ENCODE measurements around the gene LARP6.
"Not testable (repeated sequence)": the region's sequence is repeated elsewhere in the genome, so short reads cannot be mapped to it uniquely, and the experiment has no call there.

LARP6 gene

DNA sequence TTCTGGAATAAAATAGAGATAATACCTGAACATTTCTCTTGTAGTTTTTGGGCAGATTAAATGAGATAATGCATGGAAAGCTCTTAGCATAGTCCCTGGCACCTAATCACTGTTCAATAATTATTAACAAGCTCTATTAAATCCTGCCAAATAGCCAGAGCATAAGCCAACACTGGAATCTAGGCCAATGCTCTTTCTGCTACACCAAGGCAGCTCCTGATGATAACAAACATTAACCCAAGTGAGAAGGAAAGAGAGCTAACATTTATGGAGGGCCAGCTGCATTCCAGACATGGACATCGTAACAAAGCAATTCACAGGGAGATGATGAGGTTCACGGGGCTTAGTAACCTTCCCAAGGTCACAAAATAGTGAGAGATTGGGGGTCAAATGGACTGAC, 23.3 kb downstream of the LARP6 start:
- no peak for DNase-seq (ENCODE audit: low read depth in 2 of 2)

DNA sequence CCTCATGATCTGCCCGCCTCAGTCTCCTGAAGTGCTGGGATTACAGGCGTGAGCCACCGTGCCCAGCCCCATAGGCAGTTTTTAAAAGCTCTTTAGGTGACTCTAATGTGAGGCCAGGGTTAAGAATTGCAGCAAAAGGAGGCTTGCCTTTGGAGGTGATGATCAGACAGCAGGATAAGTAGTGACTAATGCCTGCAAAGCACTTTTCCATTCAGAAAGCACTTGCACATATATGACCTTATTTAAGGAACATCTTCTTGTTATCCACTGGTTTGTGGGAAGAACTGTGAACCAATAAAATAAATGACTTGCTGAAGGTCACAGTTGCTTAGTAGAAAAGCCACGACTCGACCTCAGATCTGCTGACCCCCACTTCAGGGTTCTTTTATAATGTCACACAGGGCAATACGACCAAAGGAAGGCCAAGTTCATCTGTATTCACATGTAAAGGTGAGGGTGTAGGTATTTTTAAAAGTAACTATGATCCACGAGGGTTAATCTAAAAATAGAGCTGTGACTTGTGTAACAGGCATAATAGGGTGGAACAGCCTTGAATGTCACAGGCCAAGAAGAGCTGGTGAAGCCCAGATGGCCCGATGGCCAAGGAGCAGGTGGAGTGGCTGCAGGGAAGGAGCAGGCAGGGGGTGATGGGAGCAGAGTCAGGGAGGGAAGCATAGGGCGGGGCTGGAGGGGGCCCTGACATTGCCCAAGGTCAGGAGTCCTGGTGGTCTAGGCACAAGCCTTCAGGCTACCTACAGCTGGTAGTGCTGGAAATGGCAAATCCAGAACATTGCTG, 24.4 kb downstream of the LARP6 start:
- no peak for DNase-seq (ENCODE audit: low read depth in 2 of 2)

DNA sequence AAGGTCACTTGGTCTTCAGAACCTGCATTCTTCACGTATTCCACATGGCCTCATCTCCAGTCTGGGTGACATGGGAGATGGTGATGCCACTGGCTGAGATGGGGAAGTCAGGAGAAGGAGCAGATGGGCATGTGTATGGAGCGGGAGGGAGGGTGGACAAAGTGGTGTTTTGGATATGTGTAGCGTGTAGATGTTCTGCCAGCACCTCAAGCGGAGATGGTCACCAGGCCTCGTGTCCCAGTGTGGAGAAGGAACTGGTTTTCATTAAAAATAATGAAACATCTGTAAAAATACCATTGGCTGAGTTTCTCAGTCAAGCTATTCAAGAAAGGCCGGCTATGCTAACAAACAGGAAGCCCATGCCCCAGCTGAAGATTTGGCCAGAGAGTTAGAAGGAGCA, 26.2 kb downstream of the LARP6 start:
- no peak for DNase-seq (ENCODE audit: low read depth in 2 of 2)

DNA sequence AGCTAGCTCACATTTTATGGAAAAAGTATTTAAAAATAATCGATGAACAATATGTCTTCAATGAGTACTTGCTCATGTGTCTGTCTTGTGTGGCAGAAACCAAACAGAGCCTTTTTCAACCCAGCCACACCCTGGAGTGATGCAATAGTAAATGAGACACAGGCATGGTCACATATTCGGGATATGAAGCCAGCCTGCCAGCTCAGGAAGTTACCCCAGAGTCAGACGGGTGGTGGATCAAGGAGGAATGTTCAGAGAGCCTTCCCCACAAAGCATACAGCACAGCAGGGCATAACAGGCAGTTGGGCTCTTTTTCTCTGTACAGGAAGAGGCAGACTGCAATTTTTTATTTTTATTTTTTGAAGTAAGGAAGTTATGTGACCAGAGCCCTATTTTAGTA, 27.3 kb downstream of the LARP6 start:
- DNase-seq (ENCODE audit: low read depth in 2 of 2) = no peak

DNA sequence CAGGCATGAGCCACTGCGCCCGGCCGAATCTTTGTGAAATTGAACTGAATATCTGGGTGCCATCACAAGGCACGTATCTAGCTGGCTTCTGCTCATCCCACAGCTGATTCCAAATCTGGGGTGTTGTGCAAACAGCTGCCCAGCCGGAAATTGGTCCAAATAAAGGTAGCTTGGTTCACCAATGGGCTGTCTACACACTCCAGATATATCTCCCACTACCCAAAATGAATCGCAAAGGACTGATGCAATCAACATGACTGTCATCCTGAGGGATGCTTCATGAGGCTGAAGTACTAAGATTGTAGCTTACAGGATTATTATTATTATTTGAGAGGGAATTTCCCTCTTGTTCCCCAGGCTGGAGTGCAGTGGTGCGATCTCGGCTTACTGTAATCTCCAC, 28.1 kb downstream of the LARP6 start:
- no peak for DNase-seq (ENCODE audit: low read depth in 2 of 2)

DNA sequence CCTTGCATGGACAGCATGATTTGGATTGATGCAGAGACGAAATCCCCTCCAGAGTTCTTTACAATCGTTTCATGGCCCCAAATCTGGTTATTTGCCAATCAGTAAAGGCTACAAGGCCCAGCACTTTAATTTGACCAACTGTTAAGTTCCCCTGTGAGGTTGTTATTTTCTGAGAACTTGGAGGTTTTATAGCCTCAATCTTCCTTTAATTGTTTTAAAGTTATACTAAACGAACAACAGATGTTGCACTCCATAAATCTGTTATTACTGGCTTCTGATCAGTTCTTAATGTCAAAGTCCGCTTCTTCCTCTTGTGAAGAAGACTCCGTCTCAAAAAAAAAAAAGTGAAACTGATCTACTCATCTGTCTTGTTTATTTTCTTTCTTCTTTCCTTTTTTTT, 30.8 kb downstream of the LARP6 start:
- DNase-seq (ENCODE audit: low read depth in 2 of 2) = no peak

DNA sequence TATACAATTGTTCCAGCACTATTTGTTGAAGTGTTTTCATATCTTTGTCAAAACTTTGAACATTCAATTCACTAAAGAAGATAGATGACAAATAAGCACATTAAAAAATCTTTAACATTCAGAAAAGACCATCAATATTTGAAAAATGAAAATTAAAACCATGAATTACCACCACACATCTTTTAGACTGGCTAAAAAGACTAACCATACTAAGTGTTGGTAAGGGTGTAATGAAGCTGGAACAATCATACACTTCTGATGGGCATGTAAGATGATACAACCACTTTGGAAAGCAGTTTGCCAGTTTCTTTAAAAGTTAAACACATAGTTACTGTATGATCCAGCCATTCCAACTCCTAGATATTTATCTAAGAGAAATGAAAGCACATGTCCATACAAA, 33.7 kb downstream of the LARP6 start:
- DNase-seq (ENCODE audit: low read depth in 2 of 2) = no peak

DNA sequence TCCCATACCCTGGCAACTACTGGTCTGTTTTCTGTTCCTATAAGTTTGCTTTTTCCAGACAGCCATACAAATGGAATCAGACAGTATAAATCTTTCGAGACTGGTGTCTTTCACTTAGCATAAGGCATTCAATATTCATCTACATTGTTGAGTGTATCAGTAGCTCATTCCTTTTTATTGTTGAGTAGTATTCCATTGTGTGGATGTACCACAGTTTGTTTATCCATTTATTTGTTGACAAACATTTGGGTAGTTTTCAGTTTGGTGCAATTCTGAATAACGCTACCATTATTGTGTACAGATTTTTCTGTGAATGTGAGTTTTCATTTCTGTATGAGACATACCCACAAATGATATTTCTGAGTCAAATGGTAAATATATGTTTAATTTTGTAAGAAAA, 35.4 kb downstream of the LARP6 start:
- no peak for DNase-seq (ENCODE audit: low read depth in 2 of 2)

DNA sequence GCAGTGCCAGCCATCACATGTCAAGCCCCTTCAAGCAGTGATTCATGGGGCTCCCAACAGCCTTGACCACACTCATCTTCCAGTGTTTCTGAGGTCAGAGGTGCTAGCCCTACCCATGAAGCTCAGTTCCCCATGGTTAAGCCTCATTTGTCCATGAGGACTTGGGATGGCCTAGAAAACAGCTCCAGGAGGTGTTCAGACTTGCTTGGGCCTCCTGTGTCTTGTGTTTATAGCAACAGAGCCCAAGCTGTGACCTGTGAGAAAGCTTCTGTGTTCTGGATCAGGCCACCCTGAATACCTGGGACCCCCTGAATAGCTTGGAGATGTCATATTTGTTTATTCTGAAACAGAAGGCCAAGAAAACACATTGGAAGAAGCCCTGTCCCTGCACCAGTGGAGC, 36.7 kb downstream of the LARP6 start:
- DNase-seq (ENCODE audit: low read depth in 2 of 2) = no peak

DNA sequence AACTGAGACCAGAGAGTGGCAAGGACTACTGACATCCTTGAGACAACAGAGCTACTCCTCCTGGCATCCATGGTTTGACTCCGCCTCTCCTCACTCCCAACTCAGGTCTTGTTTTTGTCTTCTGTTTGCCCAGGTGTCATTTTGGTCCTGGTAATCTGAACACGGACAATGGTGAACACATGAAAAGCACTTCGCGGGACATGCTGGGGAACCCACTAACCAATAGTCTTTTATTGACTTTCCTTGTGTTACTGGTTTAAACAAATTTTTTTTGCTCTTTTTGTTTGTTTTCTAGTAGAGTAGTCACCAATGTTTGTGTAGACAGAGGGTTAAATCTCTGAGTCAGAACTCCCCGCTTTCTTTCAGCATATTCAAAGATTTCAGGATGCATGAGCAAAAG, 38.4 kb downstream of the LARP6 start:
- DNase-seq (ENCODE audit: low read depth in 2 of 2) = no peak

DNA sequence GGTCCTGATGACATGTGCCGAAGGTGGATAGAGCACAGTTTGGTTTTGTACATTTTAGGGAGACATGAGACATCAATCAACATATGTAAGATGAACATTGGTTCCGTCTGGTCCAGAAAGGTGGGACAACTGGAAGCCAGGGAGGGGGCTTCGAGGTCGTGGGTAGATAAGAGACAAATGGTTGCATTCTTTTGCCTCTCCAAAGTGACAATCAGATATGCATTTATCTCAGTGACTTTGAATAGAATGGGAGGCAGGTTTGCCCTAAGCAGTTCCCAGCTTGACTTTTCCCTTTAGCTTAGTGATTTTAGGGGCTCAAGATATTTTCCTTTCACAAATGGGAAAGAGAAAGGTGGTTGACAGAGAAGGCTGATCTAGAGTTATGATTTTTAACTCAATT, 38.9 kb downstream of the LARP6 start:
- not testable (repeated sequence) for DNase-seq (ENCODE audit: low read depth in 2 of 2)

DNA sequence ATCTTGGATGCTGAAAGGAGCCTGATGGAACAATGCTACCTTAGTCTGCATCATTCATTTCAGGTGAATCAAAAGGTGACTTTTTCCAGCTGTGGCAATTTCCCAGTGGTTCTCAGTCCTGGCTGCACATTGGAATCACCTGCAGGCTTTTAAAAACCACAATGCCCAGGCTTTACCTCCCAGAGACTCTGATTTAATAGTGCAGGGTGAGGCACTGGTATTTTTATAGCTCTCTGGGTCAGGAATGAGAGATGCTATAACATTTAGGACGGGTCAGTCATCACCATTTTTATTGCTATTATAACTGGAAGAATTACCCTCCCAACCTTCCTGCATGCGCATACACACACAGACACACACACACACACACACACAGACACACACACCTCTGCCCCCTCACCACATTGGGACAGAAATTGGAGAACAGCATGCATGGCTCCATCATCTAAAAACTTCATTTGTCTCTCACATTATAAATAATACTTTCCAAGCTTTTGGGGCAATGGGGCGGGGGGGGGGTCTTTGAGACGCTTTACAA, 41.1 kb downstream of the LARP6 start:
- DNase-seq (ENCODE audit: low read depth in 2 of 2) = no peak

DNA sequence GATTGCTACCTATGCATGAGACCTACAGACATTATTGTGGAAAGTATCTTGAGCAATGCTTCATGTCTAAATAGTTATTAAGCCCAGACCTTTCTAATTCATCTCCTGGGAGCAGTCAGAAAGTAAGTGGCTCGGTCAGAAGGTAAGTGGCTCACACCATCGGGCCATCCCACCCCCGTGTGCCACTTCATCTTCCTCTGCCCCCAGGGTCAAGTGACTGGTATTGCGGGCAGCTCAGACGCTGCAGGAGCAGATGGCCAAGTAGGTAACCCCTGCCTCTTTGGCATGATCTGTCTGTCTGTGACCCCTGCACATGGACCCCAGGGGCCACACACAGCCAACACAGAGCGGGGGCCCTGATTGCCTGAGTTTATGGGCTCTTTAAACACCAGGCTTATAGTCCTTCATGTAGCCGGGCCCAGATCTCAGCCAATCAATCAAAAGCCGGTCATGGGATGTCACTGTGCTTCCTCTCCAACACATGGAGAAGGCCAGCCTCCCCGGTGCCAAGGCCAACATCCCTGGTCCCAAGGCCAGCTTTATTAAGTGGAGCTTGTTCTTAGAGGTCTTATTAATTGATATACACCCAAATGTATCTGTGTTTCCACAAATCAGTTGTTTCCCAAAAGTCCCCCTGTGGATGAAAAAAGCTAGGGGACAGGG, 42.9 kb downstream of the LARP6 start:
- no peak for DNase-seq (ENCODE audit: low read depth in 2 of 2)

DNA sequence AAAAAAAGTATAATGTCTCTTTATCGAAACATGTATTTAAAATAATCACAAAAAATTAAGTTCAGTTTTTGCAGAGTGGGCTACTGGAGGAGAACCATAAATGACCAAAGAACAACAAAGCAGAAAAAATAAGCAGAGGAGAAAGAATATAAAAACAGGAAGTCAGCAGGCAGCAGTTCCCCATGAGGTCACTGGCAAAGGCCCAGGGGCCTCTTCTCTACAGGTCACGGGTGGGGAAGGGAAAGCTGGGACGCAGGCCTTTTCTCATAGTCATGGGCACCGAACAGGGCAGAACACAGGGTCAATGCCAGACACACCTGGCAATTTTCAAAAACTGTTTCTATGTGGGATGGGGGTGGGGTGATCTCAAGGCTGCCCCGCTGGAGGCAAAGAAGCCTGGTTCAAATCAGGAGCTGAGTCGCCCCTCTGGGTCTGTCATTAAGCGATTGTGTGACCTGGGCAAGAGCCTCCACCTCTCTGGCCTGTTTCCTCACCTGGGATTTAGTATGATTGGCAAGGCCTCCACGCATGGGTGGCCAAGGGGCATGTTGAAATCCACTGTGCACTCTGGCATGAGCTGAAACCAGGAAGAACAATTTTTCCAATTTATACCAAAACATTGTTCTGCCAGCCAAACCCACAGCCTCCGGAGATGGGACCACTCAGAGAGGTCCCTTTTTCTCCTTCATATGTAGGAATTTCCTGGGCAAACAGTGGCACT, 46.8 kb downstream of the LARP6 start:
- DNase-seq (ENCODE audit: low read depth in 2 of 2) = no peak

DNA sequence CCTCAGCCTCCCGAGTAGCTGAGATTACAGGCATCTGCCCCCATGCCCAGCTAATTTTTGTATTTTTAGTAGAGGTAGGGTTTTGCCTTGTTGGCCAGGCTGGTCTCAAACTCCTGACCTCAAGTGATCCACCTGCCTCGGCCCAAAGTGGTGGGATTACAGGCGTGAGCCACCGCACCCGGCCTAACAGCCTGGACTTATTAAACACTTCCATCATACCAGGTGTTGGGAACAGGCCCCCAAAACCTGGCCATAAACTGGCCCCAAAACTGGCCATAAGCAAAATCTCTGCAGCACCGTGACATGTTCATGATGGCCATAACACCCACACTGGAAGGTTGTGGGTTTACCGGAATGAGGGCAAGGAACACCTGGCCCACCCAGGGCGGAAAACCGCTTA, 49.6 kb downstream of the LARP6 start:
- DNase-seq (ENCODE audit: low read depth in 2 of 2) = not testable (repeated sequence)

DNA sequence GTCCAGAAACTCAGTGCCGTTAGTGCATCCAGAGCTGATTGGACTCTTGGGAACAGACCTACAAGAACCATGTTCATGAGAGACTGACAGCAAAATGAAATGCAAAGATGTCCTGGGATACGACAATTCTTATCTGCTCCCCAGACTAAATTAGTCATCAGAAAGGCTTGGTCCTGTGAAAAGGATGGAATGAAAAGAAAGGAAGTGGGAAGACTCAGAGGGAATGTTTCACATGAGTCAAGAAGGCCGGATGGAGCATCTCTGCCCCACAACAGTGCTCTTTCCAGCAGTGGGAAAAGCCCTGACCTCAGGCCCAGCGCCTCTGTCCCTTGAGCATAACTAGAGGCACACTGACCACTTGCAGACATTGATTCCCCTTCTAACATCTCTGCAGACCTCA, 51.3 kb downstream of the LARP6 start:
- no peak for DNase-seq (ENCODE audit: low read depth in 2 of 2)

DNA sequence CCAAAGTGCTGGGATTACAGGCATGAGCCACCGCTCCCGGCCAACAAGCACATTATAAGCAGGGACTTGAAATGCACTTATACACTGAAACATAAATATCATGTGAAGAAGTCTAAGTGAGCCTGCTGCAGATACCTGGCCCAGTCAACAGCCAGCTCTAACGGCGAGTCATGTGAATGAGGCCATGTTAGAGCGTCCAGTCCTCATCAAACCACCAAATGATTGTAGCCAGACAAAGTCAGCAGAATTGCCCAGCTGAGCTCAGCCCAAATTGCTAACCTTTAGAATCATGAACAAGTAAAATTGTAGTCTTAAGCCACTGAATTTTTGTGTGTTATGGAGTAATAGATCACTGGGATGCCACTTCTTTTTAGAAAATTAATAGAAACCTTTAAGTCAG, 52.8 kb downstream of the LARP6 start:
- no peak for DNase-seq (ENCODE audit: low read depth in 2 of 2)

DNA sequence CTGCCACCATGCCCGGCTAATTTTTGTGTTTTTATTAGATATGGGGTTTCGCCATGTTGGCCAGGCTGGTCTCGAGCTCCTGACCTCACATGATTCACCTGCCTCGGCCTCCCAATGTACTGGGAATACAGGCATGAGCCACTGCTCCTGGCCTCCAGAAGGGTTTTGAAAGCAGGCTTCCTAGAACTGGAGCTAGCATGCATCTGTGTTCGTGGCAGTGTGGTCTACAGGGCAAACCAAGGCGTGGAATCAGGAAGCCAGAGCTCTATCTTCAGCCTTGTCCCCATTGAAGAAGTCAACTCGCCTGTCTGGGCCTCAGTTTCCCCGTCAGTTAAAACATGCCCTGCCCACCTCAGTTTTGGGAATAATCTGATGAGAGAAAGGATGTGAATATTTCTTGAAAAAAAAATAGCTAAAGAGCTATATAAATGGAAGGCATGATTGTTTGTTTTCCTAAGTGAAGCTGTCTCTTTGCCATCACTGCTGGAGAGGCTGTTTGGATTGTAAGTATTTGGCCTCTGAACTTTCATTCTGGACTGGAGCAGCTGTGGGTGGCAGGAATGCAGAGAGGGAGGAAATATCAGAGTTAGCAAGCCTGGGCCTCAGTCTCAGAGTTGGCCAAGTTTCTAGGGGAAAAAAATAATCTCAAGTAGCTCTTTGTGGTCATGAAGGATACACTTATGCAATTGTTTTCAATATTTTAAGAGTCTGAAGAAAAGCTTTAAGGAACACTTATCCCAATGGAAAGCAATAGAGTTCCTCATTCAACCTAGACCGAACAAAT, 54.1 kb downstream of the LARP6 start:
- DNase-seq (ENCODE audit: low read depth in 2 of 2) = no peak

DNA sequence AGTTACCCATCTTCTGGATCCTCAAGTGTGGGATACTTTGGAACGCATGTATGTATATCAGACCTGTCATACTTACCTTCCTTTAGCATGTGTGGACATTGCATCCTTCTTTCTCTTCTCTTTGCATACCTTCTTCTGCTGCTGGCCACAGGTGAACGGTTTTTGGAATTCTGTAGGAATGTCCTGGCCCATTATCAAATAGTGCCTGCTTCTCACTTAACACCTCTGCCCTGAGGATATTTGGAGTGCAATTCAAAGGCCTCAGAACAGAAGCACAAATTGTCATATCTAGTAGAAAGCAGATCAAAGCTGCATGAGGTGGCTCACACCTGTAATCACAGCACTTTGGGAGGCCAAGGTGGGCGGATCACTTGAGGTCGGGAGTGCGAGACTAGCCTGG, 56.5 kb downstream of the LARP6 start:
- DNase-seq (ENCODE audit: low read depth in 2 of 2) = no peak

DNA sequence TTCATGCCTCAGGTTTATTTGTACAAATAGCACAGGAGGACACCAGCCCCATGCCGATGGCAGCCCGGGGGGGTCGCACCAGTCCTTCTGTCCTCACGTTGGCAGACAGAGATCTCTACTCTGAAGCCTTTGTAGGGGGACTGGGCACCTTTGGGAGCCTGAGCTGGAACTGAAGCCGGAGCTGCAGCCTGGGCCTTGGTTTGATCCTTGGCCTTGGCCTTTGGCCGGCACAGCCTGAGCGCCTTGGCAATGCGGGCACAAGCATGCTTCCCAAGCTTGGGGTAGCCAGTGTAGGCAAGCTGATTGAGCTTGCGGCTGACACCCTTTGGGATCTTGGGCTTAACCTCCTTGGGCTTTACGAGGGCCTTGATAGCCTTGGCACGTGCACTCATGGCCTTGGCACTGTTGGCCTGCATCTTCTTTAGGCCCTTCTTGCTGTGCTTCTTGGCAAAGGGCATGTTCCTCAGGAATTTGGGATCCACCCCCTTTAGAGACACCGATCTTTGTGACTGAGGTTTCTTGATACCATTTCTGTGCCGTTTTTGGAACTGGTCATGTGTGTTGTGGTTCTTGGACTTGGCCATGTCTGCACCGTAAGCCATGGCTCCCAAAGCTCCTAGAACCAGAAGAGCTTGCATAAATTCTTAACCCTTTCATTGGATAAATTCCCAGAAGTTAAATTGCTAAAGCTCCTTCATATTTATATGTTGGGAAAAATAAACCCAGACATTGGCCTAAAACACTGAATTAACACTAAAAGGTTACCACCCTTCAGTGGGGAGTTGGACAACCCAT, 57.2 kb downstream of the LARP6 start:
- no peak for DNase-seq (ENCODE audit: low read depth in 2 of 2)

DNA sequence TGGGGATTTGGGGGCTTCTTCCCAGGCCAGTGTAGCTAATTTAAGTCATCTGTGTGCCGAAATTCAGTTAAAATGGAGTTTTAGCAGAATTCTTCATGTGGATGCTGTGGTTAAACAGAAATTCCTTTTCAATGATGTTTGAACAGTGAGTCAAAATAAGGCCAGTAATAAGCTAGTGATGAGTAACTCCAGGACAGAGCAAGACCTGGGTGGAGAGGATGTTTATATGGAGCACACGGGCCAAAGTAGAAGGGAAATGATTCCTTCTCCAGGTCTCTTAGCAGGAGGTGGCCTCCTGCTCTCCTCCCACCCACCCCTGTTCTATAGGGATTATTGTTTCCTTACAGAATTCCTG, 58.7 kb downstream of the LARP6 start:
- no peak for DNase-seq (ENCODE audit: low read depth in 2 of 2)
